Activated B cell treated with CpG ODN at 0.5 μM for 24 hours (primary cell): ENCODE data around the gene PFKFB1. TPM values are rescaled to one million over a fixed set of nuclear protein-coding genes. Genes with fewer than 3 reads are reported as not detected.

Experiments
- ATAC-seq: fragments of 200-7000 bp; cut with Tn5 transposase; one replicate; pipeline ENCODE4 v1.10.0; 2021; ENCODE audit warnings: low read depth, mild to moderate bottlenecking, moderate library complexity
- CTCF ChIA-PET: fragments of 350-600 bp; sonication (Branson Sonifier 250); formaldehyde crosslinking; loops from one replicate; lab custom pipeline; 2021; ENCODE audit warnings: antibody characterized with exemption; lab: Charles Lee
- POLR2A ChIA-PET: fragments of 350-600 bp; sonication (Branson Sonifier 250); formaldehyde crosslinking; loops from one replicate; lab custom pipeline; 2021; ENCODE audit warnings: antibody characterized with exemption; lab: Charles Lee
- DNase-seq: peaks from one replicate; pipeline ENCODE4 v3.0.0; 2022
- H3K27ac Mint-ChIP-seq: one replicate; pipeline ENCODE4 v1.8.0; 2020; ENCODE audit warnings: mixed read lengths
- H3K27me3 Mint-ChIP-seq: one replicate; pipeline ENCODE4 v1.8.0; 2021; ENCODE audit warnings: mixed read lengths
- H3K36me3 Mint-ChIP-seq: one replicate; pipeline ENCODE4 v1.8.0; 2021; ENCODE audit warnings: low read depth, mixed read lengths
- H3K4me1 Mint-ChIP-seq: one replicate; pipeline ENCODE4 v1.8.0; 2021; ENCODE audit warnings: mixed read lengths
- H3K4me3 Mint-ChIP-seq: one replicate; pipeline ENCODE4 v1.8.0; 2020; ENCODE audit warnings: mild to moderate bottlenecking, mixed read lengths
- H3K9me3 Mint-ChIP-seq: one replicate; pipeline ENCODE4 v1.8.0; 2020; ENCODE audit warnings: mixed read lengths
- intact Hi-C: fragments of 100-400 bp; cut with micrococcal nuclease; formaldehyde crosslinking; loops from one replicate; pipeline ENCODE4 v1.15.1; 2024
- total RNA-seq: library from RNA; stranded (reverse); gene quantifications from 2 replicates; pipeline ENCODE4 v1.2.3, GENCODE V29; 2022
- TF ChIP-seq, protein P1 (sequence below): fragments of 200-600 bp; IDR thresholded peaks from one replicate; pipeline ENCODE4 v1.8.0; 2022; ENCODE audit warnings: antibody characterized with exemption, mild to moderate bottlenecking

PFKFB1 gene
- total RNA-seq, 1 donor from 2014 or later, result 0.73 TPM

- H3K27ac Mint-ChIP-seq, result no peak overlapping the region
- no peak for DNase-seq
- intact Hi-C loops, result no loop called here
- CTCF ChIA-PET, result no interaction called here
- no peak overlapping the region for H3K4me3 Mint-ChIP-seq
- ATAC-seq, result no peak
- TF ChIP-seq, protein P1, sequence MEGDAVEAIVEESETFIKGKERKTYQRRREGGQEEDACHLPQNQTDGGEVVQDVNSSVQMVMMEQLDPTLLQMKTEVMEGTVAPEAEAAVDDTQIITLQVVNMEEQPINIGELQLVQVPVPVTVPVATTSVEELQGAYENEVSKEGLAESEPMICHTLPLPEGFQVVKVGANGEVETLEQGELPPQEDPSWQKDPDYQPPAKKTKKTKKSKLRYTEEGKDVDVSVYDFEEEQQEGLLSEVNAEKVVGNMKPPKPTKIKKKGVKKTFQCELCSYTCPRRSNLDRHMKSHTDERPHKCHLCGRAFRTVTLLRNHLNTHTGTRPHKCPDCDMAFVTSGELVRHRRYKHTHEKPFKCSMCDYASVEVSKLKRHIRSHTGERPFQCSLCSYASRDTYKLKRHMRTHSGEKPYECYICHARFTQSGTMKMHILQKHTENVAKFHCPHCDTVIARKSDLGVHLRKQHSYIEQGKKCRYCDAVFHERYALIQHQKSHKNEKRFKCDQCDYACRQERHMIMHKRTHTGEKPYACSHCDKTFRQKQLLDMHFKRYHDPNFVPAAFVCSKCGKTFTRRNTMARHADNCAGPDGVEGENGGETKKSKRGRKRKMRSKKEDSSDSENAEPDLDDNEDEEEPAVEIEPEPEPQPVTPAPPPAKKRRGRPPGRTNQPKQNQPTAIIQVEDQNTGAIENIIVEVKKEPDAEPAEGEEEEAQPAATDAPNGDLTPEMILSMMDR, result no peak
- POLR2A ChIA-PET, result no interaction called here
- H3K9me3 Mint-ChIP-seq, result no peaks in the 10 kb centered on the region
- no peaks in the 10 kb centered on the region for H3K36me3 Mint-ChIP-seq
- no peaks in the 10 kb centered on the region for H3K4me1 Mint-ChIP-seq
- H3K27me3 Mint-ChIP-seq, result no peaks in the 10 kb centered on the region
Observed at GRCh38 chrX:54933150-54933826, 60.7 kb downstream of the PFKFB1 start.

DNA sequence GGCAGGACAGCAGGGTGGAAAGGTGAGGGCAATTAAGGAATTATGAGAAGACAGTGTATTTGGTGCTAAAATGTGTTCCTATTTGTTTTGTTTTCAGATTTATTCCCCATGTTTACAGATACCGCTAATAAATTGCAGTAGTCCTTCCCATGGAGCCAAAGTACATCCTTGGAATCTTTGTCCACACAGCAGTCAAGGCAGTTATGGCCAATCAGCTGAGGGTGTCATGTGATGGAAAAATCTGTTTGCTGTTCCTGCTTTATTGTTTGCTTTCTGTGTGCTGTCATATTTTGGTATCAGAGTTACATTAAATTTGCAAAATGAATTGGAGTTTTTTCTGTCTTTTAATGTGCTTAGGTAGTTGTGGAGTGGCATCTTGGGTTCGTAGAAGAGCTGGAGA, 62.9 kb downstream of the PFKFB1 start:
- Mint-ChIP-seq H3K27ac (no peak overlapping the region), H3K4me1 (no peaks in the 10 kb centered on the region), H3K9me3 (no peaks in the 10 kb centered on the region), H3K36me3 (no peaks in the 10 kb centered on the region), H3K4me3 (no peak overlapping the region), H3K27me3 (no peaks in the 10 kb centered on the region)
- ATAC-seq (no peak), DNase-seq (no peak)
- TF ChIP-seq, protein P1, result no peak
- intact Hi-C loops, result no loop called here
- ChIA-PET POLR2A (no interaction called here), CTCF (no interaction called here)

DNA sequence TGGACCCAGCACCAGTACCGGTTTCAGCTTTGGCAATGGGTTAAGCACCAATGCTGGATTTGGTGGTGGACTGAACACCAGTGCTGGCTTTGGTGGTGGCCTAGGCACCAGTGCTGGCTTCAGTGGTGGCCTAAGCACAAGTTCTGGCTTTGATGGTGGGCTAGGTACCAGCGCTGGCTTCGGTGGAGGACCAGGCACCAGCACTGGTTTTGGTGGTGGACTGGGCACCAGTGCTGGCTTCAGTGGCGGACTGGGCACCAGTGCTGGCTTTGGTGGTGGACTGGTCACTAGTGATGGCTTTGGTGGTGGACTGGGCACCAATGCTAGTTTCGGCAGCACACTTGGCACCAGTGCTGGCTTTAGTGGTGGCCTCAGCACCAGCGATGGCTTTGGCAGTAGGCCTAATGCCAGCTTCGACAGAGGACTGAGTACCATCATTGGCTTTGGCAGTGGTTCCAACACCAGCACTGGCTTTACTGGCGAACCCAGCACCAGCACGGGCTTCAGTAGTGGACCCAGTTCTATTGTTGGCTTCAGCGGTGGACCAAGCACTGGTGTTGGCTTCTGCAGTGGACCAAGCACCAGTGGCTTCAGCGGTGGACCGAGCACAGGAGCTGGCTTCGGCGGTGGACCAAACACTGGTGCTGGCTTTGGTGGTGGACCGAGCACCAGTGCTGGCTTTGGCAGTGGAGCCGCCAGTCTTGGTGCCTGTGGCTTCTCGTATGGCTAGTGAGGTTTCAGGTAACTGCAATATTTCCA, 63.5 kb downstream of the PFKFB1 start:
- Mint-ChIP-seq H3K9me3 (no peaks in the 10 kb centered on the region), H3K27ac (no peak overlapping the region), H3K4me3 (no peak overlapping the region), H3K36me3 (no peaks in the 10 kb centered on the region), H3K4me1 (no peaks in the 10 kb centered on the region), H3K27me3 (no peaks in the 10 kb centered on the region)
- TF ChIP-seq, protein P1, result no peak
- DNase-seq (no peak), ATAC-seq (no peak)
- ChIA-PET POLR2A (no interaction called here), CTCF (no interaction called here)
- intact Hi-C loops, result no loop called here

- H3K27me3 Mint-ChIP-seq, result no peaks in the 10 kb centered on the region
- DNase-seq, result no peak
- no peaks in the 10 kb centered on the region for H3K36me3 Mint-ChIP-seq
- no peak overlapping the region for H3K4me3 Mint-ChIP-seq
- H3K9me3 Mint-ChIP-seq, result no peaks in the 10 kb centered on the region
- TF ChIP-seq, protein P1, result no peak
- H3K4me1 Mint-ChIP-seq, result no peaks in the 10 kb centered on the region
- ATAC-seq, result no peak
- H3K27ac Mint-ChIP-seq, result no peak overlapping the region
- ChIA-PET CTCF (no interaction called here), POLR2A (no interaction called here)
- intact Hi-C loops, result no loop called here
Observed at GRCh38 chrX:54928876-54929275, 65.1 kb downstream of the PFKFB1 start.

DNA sequence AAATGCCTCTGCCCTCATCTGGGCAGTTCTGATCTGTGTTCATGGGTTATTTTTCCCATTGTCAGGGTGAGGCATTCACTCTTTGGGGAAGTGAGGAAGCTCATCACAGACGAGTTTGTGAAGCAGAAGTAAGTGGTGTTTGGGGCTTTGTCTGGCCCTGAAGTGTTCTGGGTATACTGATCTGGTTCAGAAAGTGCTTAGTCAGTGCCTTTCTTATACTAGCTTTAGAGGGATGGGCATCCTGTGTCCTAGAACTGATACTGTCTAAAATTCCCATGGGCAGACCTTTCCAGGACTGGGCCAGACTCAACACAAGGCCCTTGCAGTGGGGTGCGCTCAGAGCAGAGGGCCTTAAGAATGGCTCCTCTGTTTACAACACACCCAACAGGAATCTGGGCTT, 67.0 kb downstream of the PFKFB1 start:
- no peaks in the 10 kb centered on the region for H3K27me3 Mint-ChIP-seq
- DNase-seq, result no peak
- ATAC-seq, result no peak
- TF ChIP-seq, protein P1, result no peak
- H3K36me3 Mint-ChIP-seq, result no peaks in the 10 kb centered on the region
- intact Hi-C loops, result no loop called here
- no peak overlapping the region for H3K4me3 Mint-ChIP-seq
- no peak overlapping the region for H3K27ac Mint-ChIP-seq
- H3K4me1 Mint-ChIP-seq, result peaks cover 3% of the 10 kb centered on the region
- no peaks in the 10 kb centered on the region for H3K9me3 Mint-ChIP-seq
- ChIA-PET CTCF (no interaction called here), POLR2A (no interaction called here)
